Mammary epithelial cell (primary cell): ENCODE data around the gene KCTD20.
"Not testable (repeated sequence)": the region's sequence is repeated elsewhere in the genome, so short reads cannot be mapped to it uniquely, and the experiment has no call there.

ENCODE experiments used
- CTCF ChIP-seq, 2 donors: IDR thresholded peaks in 1 of 2; conservative IDR thresholded peaks in 1 of 2; 2 replicates each; pipeline ENCODE4 v1.5.1; 2011 to 2012; ENCODE audit warnings: inconsistent platforms in 2 of 2, low read length in 2 of 2, mild to moderate bottlenecking in 2 of 2, control low read depth in 1 of 2, low read depth in 1 of 2; ENCODE audit not compliant: insufficient read depth in 1 of 2; ENCODE audit errors: extremely low read depth in 1 of 2
- EZH2 ChIP-seq: IDR thresholded peaks from 2 replicates; pipeline ENCODE4 v1.6.1; 2012; ENCODE audit warnings: low read length, inconsistent platforms, borderline replicate concordance

- TF ChIP-seq CTCF (conservative IDR thresholded peaks at IDR 0.05 in 1 of 2, IDR thresholded peaks at IDR 0.05 in 1 of 2; ENCODE audit: extremely low read depth in 1 of 2, insufficient read depth in 1 of 2, low read depth in 1 of 2, low read length in 2 of 2); EZH2: not testable (repeated sequence)
These were observed 33.1 kb upstream of the KCTD20 start for GRCh38 chr6:36409718-36410117.
